MCF 10A (cell line): ENCODE measurements around the gene PACSIN2. TPM values are rescaled to one million over a fixed set of nuclear protein-coding genes. Genes with fewer than 3 reads are reported as not detected.
A peak's percentile ranks its signal among the peaks of the same experiment; 100 is the strongest.

ENCODE experiments used
- BruUV-seq: library from RNA; stranded (reverse); fragments of 400-500 nt; replicated peaks from 2 replicates; lab custom pipeline; 2021; lab: Mats Ljungman, UMichigan
- CTCF ChIA-PET: fragments of 300-600 bp; sonication (Branson Sonifier 250); formaldehyde crosslinking; extraction: SDS; loops from one replicate; lab custom pipeline; 2021; ENCODE audit warnings: antibody characterized with exemption, inconsistent platforms; lab: Yijun Ruan, JAX
- POLR2A ChIA-PET: fragments of 300-600, 350-650 bp; sonication (Branson Sonifier 250); formaldehyde crosslinking; extraction: SDS; loops from one replicate; lab custom pipeline; 2020; ENCODE audit warnings: antibody characterized with exemption, inconsistent platforms; lab: Yijun Ruan, JAX
- DNase-seq: peaks from one replicate; pipeline ENCODE4 v3.0.0-alpha.2; 2018; ENCODE audit not compliant: unreplicated experiment
- H3K27ac Mint-ChIP-seq: one replicate; pipeline ENCODE4 v1.8.0; 2022; ENCODE audit warnings: mild to moderate bottlenecking, low read depth, mixed read lengths; ENCODE audit not compliant: unreplicated experiment
- H3K27me3 Mint-ChIP-seq: one replicate; pipeline ENCODE4 v1.8.0; 2022; ENCODE audit warnings: mixed read lengths; ENCODE audit not compliant: insufficient read depth, unreplicated experiment
- H3K36me3 Mint-ChIP-seq: one replicate; pipeline ENCODE4 v1.8.0; 2022; ENCODE audit warnings: mild to moderate bottlenecking, moderate library complexity, mixed read lengths; ENCODE audit not compliant: insufficient read depth, unreplicated experiment
- H3K4me1 Mint-ChIP-seq: one replicate; pipeline ENCODE4 v1.8.0; 2022; ENCODE audit warnings: mixed read lengths; ENCODE audit not compliant: insufficient read depth, unreplicated experiment
- H3K4me3 Mint-ChIP-seq: one replicate; pipeline ENCODE4 v1.8.0; 2022; ENCODE audit warnings: mild to moderate bottlenecking, moderate library complexity, mixed read lengths; ENCODE audit not compliant: unreplicated experiment
- H3K9me3 Mint-ChIP-seq: one replicate; pipeline ENCODE4 v1.8.0; 2022; ENCODE audit warnings: mixed read lengths; ENCODE audit not compliant: unreplicated experiment
- intact Hi-C: fragments of 100-400 bp; cut with micrococcal nuclease; formaldehyde crosslinking; loops from 2 replicates; pipeline ENCODE4 v1.14.1; 2022
- total RNA-seq: library from RNA; stranded (reverse); gene quantifications from 2 replicates; pipeline ENCODE4 v1.2.3, GENCODE V29; 2022
- TF ChIP-seq, protein P1 (sequence below): fragments of 200-600 bp; IDR thresholded peaks from one replicate; pipeline ENCODE4 v1.8.0; 2022; ENCODE audit warnings: antibody characterized with exemption, mild to moderate bottlenecking; ENCODE audit not compliant: unreplicated experiment

Gene PACSIN2
- total RNA-seq, 1 experiment from 2014 or later = 67.3 TPM

DNA sequence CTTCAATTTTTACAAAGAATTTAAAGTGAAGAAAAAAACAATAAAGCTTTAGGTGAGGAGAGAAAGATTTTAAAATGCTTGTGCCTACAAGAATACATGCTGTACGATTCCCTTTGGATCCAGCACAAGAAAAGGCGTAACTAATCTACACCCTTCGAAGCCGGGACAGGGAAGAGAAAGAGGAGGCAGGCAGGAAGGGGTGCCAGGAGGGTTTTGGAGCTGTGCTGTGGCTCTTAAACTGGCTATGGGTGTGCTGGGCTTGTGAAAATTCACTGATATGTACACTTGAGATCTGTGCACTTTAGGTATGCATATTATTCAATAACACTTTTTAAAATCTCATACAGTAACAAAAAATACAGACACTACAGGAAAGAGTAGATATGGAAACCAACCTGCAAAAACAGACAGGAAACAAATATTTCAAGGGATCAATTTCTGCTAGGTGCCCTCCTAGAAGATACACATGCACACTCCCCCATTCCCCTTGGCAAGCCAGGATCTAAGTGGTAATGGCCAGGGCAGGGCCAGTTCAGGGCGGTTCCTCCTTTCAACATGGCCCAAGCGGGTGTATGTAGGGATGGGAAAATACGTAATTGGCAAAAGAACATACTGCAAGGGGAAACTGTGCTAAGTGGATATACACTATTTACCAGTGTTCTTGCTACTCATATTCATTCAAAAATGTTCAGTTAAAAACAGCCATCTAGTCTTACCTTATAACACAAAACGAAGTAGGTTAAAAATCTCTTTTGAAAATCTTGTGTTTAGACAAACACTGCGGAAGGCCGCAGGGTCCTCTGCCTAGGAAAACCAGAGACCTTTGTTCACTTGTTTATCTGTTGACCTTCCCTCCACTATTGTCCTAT, 54.2 kb downstream of the PACSIN2 start:
- H3K4me1 Mint-ChIP-seq = peaks cover 64% of the 10 kb centered on the region
- DNase-seq = no peak
- H3K9me3 Mint-ChIP-seq = no peaks in the 10 kb centered on the region
- TF ChIP-seq, protein P1, sequence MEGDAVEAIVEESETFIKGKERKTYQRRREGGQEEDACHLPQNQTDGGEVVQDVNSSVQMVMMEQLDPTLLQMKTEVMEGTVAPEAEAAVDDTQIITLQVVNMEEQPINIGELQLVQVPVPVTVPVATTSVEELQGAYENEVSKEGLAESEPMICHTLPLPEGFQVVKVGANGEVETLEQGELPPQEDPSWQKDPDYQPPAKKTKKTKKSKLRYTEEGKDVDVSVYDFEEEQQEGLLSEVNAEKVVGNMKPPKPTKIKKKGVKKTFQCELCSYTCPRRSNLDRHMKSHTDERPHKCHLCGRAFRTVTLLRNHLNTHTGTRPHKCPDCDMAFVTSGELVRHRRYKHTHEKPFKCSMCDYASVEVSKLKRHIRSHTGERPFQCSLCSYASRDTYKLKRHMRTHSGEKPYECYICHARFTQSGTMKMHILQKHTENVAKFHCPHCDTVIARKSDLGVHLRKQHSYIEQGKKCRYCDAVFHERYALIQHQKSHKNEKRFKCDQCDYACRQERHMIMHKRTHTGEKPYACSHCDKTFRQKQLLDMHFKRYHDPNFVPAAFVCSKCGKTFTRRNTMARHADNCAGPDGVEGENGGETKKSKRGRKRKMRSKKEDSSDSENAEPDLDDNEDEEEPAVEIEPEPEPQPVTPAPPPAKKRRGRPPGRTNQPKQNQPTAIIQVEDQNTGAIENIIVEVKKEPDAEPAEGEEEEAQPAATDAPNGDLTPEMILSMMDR = no peak
- no peaks in the 10 kb centered on the region for H3K27me3 Mint-ChIP-seq
- CTCF ChIA-PET = interaction anchor here (1.8 kb wide), 1 partner anchor 30 kb away, joined by 5 read pairs; no protein-coding TSS in a partner anchor
- intact Hi-C loops = no loop called here
- H3K27ac Mint-ChIP-seq = peak overlapping the region; percentile 80
- BruUV-seq = no TSS peak
- POLR2A ChIA-PET = interaction anchor here (1.1 to 3.5 kb wide), 10 partner anchors 10 to 214 kb away, joined by 3 to 17 read pairs (median 9); no protein-coding TSS in a partner anchor
- no peak overlapping the region for H3K4me3 Mint-ChIP-seq
- peaks cover 18% of the 10 kb centered on the region for H3K36me3 Mint-ChIP-seq

- CTCF ChIA-PET = interaction anchor here (0.6 to 1.8 kb wide), 4 partner anchors 11 to 117 kb away, joined by 3 to 5 read pairs (median 3); no protein-coding TSS in a partner anchor
- TSS peak; percentile 98 for BruUV-seq
Observed at GRCh38 chr22:42959576-42960509, 55.1 kb downstream of the PACSIN2 start.

DNA sequence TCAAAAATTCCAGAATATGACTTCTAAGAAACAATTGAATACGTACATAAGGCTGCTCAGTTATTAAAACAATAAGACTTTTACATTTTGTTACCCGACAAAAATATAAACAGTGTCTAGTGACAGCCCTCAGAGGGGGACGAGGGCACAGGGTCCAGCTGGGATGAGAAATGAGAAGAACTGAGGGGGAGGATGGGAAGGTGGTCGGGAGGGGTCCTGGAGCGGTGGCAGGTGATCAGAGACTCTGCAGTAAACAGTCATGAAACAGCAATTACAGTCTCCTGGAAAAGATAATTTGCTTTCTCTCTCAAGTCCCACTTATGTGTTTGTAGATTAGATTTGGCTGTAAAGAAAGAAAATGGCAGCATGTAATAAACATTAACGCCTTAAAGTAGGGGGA, 56.0 kb downstream of the PACSIN2 start:
- Mint-ChIP-seq H3K4me1 (peaks cover 60% of the 10 kb centered on the region), H3K36me3 (peaks cover 34% of the 10 kb centered on the region), H3K27ac (peak overlapping the region; percentile 80), H3K4me3 (peak overlapping the region; percentile 79), H3K27me3 (no peaks in the 10 kb centered on the region), H3K9me3 (no peaks in the 10 kb centered on the region)
- ChIA-PET CTCF (interaction anchor here (0.7 to 1.8 kb wide), 3 partner anchors 11 to 55 kb away, joined by 3 to 5 read pairs (median 3); no protein-coding TSS in a partner anchor), POLR2A (interaction anchor here (0.8 to 3.5 kb wide), 17 partner anchors 9 to 324 kb away, joined by 3 to 17 read pairs (median 6); partner anchors contain the start of gene TTLL12)
- no TSS peak for BruUV-seq
- TF ChIP-seq, protein P1 = no peak
- intact Hi-C loops = loop anchor here (1.0 to 2.0 kb wide), 2 partner anchors 22 to 338 kb away; no protein-coding TSS in a partner anchor
- DNase-seq = no peak

More at GRCh38 chr22:42959576-42960509, 55.1 kb downstream of the PACSIN2 start:
- Mint-ChIP-seq H3K27ac (peak overlapping the region; percentile 80), H3K36me3 (peaks cover 26% of the 10 kb centered on the region), H3K4me3 (peak overlapping the region; percentile 79), H3K27me3 (no peaks in the 10 kb centered on the region), H3K4me1 (peaks cover 61% of the 10 kb centered on the region), H3K9me3 (no peaks in the 10 kb centered on the region)
- TF ChIP-seq, protein P1 = no peak
- POLR2A ChIA-PET = interaction anchor here (0.8 to 3.5 kb wide), 24 partner anchors 10 to 325 kb away, joined by 3 to 17 read pairs (median 4); partner anchors contain the start of gene TTLL12
- DNase-seq = peak; percentile 86
- intact Hi-C loops = loop anchor here (1.0 to 2.0 kb wide), 2 partner anchors 23 to 339 kb away; no protein-coding TSS in a partner anchor
